Right cardiac atrium (tissue), 5 donors: ENCODE data around the gene ASTN2. TPM values are rescaled to one million over a fixed set of nuclear protein-coding genes. Genes with fewer than 3 reads are reported as not detected.

ENCODE experiments used
- ATAC-seq, 2 donors: fragments of 200-7000 bp; cut with Tn5 transposase; one replicate each; pipeline versions ENCODE4 v1.8.0 to v1.9.1; 2020; ENCODE audit warnings: moderate library complexity in 2 of 2, mild to moderate bottlenecking in 1 of 2
- DNase-seq, 3 donors: peaks; one replicate each; pipeline ENCODE4 v3.0.0-alpha.2; 2020
- H3K27ac ChIP-seq: one replicate; pipeline ENCODE4 v1.5.1; 2013; ENCODE audit warnings: mild to moderate bottlenecking, low read length, control low read depth, moderate library complexity
- H3K27me3 ChIP-seq: one replicate; pipeline ENCODE4 v1.6.1; 2013; ENCODE audit not compliant: control insufficient read depth, insufficient read depth
- H3K4me1 ChIP-seq: one replicate; pipeline ENCODE4 v1.6.1; 2013; ENCODE audit warnings: low read length; ENCODE audit not compliant: control insufficient read depth, insufficient read depth
- H3K4me3 ChIP-seq: one replicate; pipeline ENCODE4 v1.5.1; 2013; ENCODE audit warnings: low read length, control low read depth
- H3K9me3 ChIP-seq: one replicate; pipeline ENCODE4 v1.6.1; 2013; ENCODE audit warnings: low read length; ENCODE audit not compliant: control insufficient read depth
- WGBS: extraction: QIAGEN DNeasy Blood & Tissue Kit; methylation state at CpG from one replicate; pipeline ENCODE4 v1.1.7; 2013; 5-methylcytosine and 5-hydroxymethylcytosine counted together
- intact Hi-C, 4 donors: fragments of 100-400 bp; cut with DNase I; formaldehyde crosslinking; loops; one replicate each; pipeline versions ENCODE4 v1.11.0 to v1.14.0; 2022 to 2023
- polyA plus RNA-seq: library from polyadenylated mRNA; stranded (reverse); fragments of 200-250 nt; gene quantifications from one replicate; pipeline ENCODE4 v1.2.3, GENCODE V29; 2013
- total RNA-seq, 4 donors: library from RNA; stranded (reverse); fragmentation: NEBNext Ultra II Directional; extraction: Animal tissue kit (Norgen Biotek cat#: 25700); gene quantifications; one replicate each; pipeline ENCODE4 v1.2.1, GENCODE V29; 2021
- donor health status: healthy with polysubstance abuse.
- donor health status: DM: no; HTN: yes; CAD: no.
- donor health status: DM: no; HTN: no; CAD: no.
- donor health status: DM: no; HTN: yes; CAD: no; lungs with severe emphysema.
- donor health status: DM: yes; HTN: yes; CAD: no.

ASTN2 gene
- total and polyA plus RNA-seq, 5 donors: 18.1 to 79.3 (median 59.8) TPM

- H3K4me3 ChIP-seq: no peak overlapping the region
- ATAC-seq (peak; percentile 32 to 36), DNase-seq (peak in 1 of 3 donors; percentile 42)
- H3K27me3 ChIP-seq: no peaks in the 10 kb centered on the region
- H3K27ac ChIP-seq: no peak overlapping the region
- peaks cover 1% of the 10 kb centered on the region for H3K4me1 ChIP-seq
- 27% methylated on average over 6 of the region's 6 CpGs for WGBS
- no peaks in the 10 kb centered on the region for H3K9me3 ChIP-seq
- intact Hi-C loops: loop anchor here in 1 of 4 donors (10.0 kb wide), 2 partner anchors 159 to 329 kb away; no protein-coding TSS in a partner anchor
These were observed 11.4 kb downstream of the ASTN2 start for GRCh38 chr9:117403403-117403811.

GRCh38 chr9:117400171-117400570 is 14.7 kb downstream of the ASTN2 start:
- no peak overlapping the region for H3K27ac ChIP-seq
- H3K27me3 ChIP-seq: no peaks in the 10 kb centered on the region
- H3K4me3 ChIP-seq: no peak overlapping the region
- ATAC-seq (no peak), DNase-seq (no peak)
- intact Hi-C loops: loop anchor here in 1 of 4 donors (10.0 kb wide), 2 partner anchors 155 to 325 kb away; no protein-coding TSS in a partner anchor
- no peaks in the 10 kb centered on the region for H3K9me3 ChIP-seq
- WGBS: 45% methylated on average over 2 of the region's 2 CpGs
- H3K4me1 ChIP-seq: peaks cover 1% of the 10 kb centered on the region

- intact Hi-C loops: no loop called here
- WGBS: 76% methylated on average over 5 of the region's 5 CpGs
- ATAC-seq: no peak
- no peaks in the 10 kb centered on the region for H3K9me3 ChIP-seq
- no peak overlapping the region for H3K4me3 ChIP-seq
- DNase-seq: no peak
- H3K27me3 ChIP-seq: no peaks in the 10 kb centered on the region
- peaks cover 3% of the 10 kb centered on the region for H3K4me1 ChIP-seq
- H3K27ac ChIP-seq: no peak overlapping the region
These were observed 19.7 kb downstream of the ASTN2 start for GRCh38 chr9:117395151-117395650.

- Histone ChIP-seq H3K4me3 (no peak overlapping the region), H3K27ac (no peak overlapping the region), H3K27me3 (no peaks in the 10 kb centered on the region), H3K9me3 (no peaks in the 10 kb centered on the region), H3K4me1 (peaks cover 2% of the 10 kb centered on the region)
- 59% methylated on average over 4 of the region's 4 CpGs for WGBS
- intact Hi-C loops: no loop called here
- DNase-seq (no peak), ATAC-seq (no peak)
These were observed 20.2 kb downstream of the ASTN2 start for GRCh38 chr9:117394655-117395054.

- no peak overlapping the region for H3K27ac ChIP-seq
- intact Hi-C loops: no loop called here
- no peaks in the 10 kb centered on the region for H3K9me3 ChIP-seq
- ATAC-seq: no peak
- WGBS: 62% methylated on average over 2 of the region's 2 CpGs
- no peak overlapping the region for H3K4me3 ChIP-seq
- DNase-seq: no peak
- peaks cover 2% of the 10 kb centered on the region for H3K4me1 ChIP-seq
- H3K27me3 ChIP-seq: no peaks in the 10 kb centered on the region
These were observed 21.9 kb downstream of the ASTN2 start for GRCh38 chr9:117392992-117393391.

GRCh38 chr9:117387422-117387821 is 27.4 kb downstream of the ASTN2 start:
- DNase-seq: no peak
- intact Hi-C loops: no loop called here
- Histone ChIP-seq H3K4me1 (no peaks in the 10 kb centered on the region), H3K4me3 (no peak overlapping the region), H3K27me3 (no peaks in the 10 kb centered on the region), H3K27ac (no peak overlapping the region), H3K9me3 (no peaks in the 10 kb centered on the region)
- ATAC-seq: no peak
- 53% methylated on average over 3 of the region's 3 CpGs for WGBS

GRCh38 chr9:117379341-117379740 is 35.5 kb downstream of the ASTN2 start:
- no peak for ATAC-seq
- no peaks in the 10 kb centered on the region for H3K27me3 ChIP-seq
- intact Hi-C loops: no loop called here
- H3K4me3 ChIP-seq: no peak overlapping the region
- no peak for DNase-seq
- H3K9me3 ChIP-seq: no peaks in the 10 kb centered on the region
- no peak overlapping the region for H3K27ac ChIP-seq
- WGBS: 60% methylated on average over 2 of the region's 2 CpGs
- no peaks in the 10 kb centered on the region for H3K4me1 ChIP-seq

GRCh38 chr9:117377046-117377445 is 37.8 kb downstream of the ASTN2 start:
- WGBS: 62% methylated on average over 5 of the region's 5 CpGs

GRCh38 chr9:117375956-117376355 is 38.9 kb downstream of the ASTN2 start:
- DNase-seq: no peak
- H3K9me3 ChIP-seq: no peaks in the 10 kb centered on the region
- ATAC-seq: no peak
- no peaks in the 10 kb centered on the region for H3K4me1 ChIP-seq
- intact Hi-C loops: no loop called here
- H3K27me3 ChIP-seq: no peaks in the 10 kb centered on the region
- H3K27ac ChIP-seq: no peak overlapping the region
- no peak overlapping the region for H3K4me3 ChIP-seq
- WGBS: 71% methylated on average over 1 of the region's 1 CpG

More at GRCh38 chr9:117377046-117377445, 37.8 kb downstream of the ASTN2 start:
- ATAC-seq (no peak), DNase-seq (peak in 1 of 3 donors; percentile 30)
- intact Hi-C loops: no loop called here
- Histone ChIP-seq H3K4me3 (no peak overlapping the region), H3K27me3 (no peaks in the 10 kb centered on the region), H3K27ac (no peak overlapping the region), H3K4me1 (no peaks in the 10 kb centered on the region), H3K9me3 (no peaks in the 10 kb centered on the region)

- no peaks in the 10 kb centered on the region for H3K4me1 ChIP-seq
- H3K27ac ChIP-seq: no peak overlapping the region
- no peak overlapping the region for H3K4me3 ChIP-seq
- 67% methylated on average over 4 of the region's 4 CpGs for WGBS
- H3K27me3 ChIP-seq: no peaks in the 10 kb centered on the region
- no peaks in the 10 kb centered on the region for H3K9me3 ChIP-seq
- intact Hi-C loops: no loop called here
- ATAC-seq (no peak), DNase-seq (no peak)
These were observed 40.7 kb downstream of the ASTN2 start for GRCh38 chr9:117374076-117374725.

GRCh38 chr9:117368684-117369230 is 46.1 kb downstream of the ASTN2 start:
- Histone ChIP-seq H3K27ac (no peak overlapping the region), H3K27me3 (no peaks in the 10 kb centered on the region), H3K9me3 (no peaks in the 10 kb centered on the region), H3K4me1 (no peaks in the 10 kb centered on the region), H3K4me3 (no peak overlapping the region)
- ATAC-seq (no peak), DNase-seq (no peak)
- intact Hi-C loops: no loop called here
- WGBS: 30% methylated on average over 2 of the region's 2 CpGs
